WTC11 (cell line): ENCODE measurements around the gene PSEN1.

Experiments
- CTCF ChIP-seq: fragments of 200-600 bp; IDR thresholded peaks from 2 replicates; pipeline ENCODE4 v1.8.0; 2022; ENCODE audit warnings: antibody characterized with exemption
- GRHL2 ChIP-seq: fragments of 250-450 bp; sonication (Bioruptor Pico); IDR thresholded peaks from 2 replicates; pipeline ENCODE4 v1.8.0; 2022; ENCODE audit warnings: mild to moderate bottlenecking, moderate library complexity; ENCODE audit not compliant: insufficient replicate concordance, severe bottlenecking
- MAX ChIP-seq: sonication (generic); formaldehyde crosslinking; IDR thresholded peaks from 2 replicates; pipeline ENCODE4 v1.8.0; 2022; ENCODE audit warnings: mild to moderate bottlenecking, missing genetic modification reagents
- ZBTB43 ChIP-seq: sonication (generic); formaldehyde crosslinking; IDR thresholded peaks from 2 replicates; pipeline ENCODE4 v1.8.1; 2023; ENCODE audit warnings: mild to moderate bottlenecking, missing genetic modification reagents
- ZNF281 ChIP-seq: sonication (generic); formaldehyde crosslinking; IDR thresholded peaks from 2 replicates; pipeline ENCODE4 v1.8.0; 2023; ENCODE audit warnings: mild to moderate bottlenecking, missing genetic modification reagents
- ZNF396 ChIP-seq: fragments of 250-450 bp; sonication (Bioruptor Pico); IDR thresholded peaks from 2 replicates; pipeline ENCODE4 v1.8.0; 2021; ENCODE audit warnings: mild to moderate bottlenecking, moderate library complexity, borderline replicate concordance
- ZNF423 ChIP-seq: fragments of 250-450 bp; sonication (Bioruptor Pico); IDR thresholded peaks from 2 replicates; pipeline ENCODE4 v2.1.2; 2022; ENCODE audit warnings: mild to moderate bottlenecking, moderate library complexity
- ZSCAN18 ChIP-seq: fragments of 250-450 bp; sonication (Bioruptor Pico); IDR thresholded peaks from 2 replicates; pipeline ENCODE4 v2.1.2; 2022; ENCODE audit warnings: mild to moderate bottlenecking, moderate library complexity

- no peak for TF ChIP-seq ZNF423 (CRISPR knock-in tag)
- TF ChIP-seq MAX (CRISPR knock-in tag): no peak
- TF ChIP-seq CTCF: no peak
- TF ChIP-seq ZSCAN18: no peak
- TF ChIP-seq ZNF396 (CRISPR knock-in tag): no peak
- no peak for TF ChIP-seq ZNF281 (CRISPR knock-in tag)
- no peak for TF ChIP-seq ZBTB43 (CRISPR knock-in tag)
- TF ChIP-seq GRHL2 (CRISPR knock-in tag): no peak
Observed at GRCh38 chr14:73255005-73255400, 118.7 kb downstream of the PSEN1 start.
